Upper lobe of left lung (tissue), 4 donors: Measurements from ENCODE around the gene RIPOR1.

Experiments used
- CTCF ChIP-seq, 6 experiments: fragments of 450-650 bp in 4 of 6; fragments of 200-600 bp in 2 of 6; sonication (generic) in 2 of 6; IDR thresholded peaks; one replicate each; pipeline ENCODE4 v1.5.1; 2016 to 2019; ENCODE audit warnings: antibody characterized with exemption in 6 of 6
- EP300 ChIP-seq, 4 donors: sonication (generic); formaldehyde crosslinking; IDR thresholded peaks; one replicate each; pipeline ENCODE4 v1.5.1; 2017; ENCODE audit warnings: antibody characterized with exemption in 4 of 4, control low read depth in 2 of 4
- POLR2A ChIP-seq, 4 donors: fragments of 450-650 bp; IDR thresholded peaks; one replicate each; pipeline ENCODE4 v1.5.1; 2016 to 2017; ENCODE audit warnings: antibody characterized with exemption in 4 of 4, mild to moderate bottlenecking in 2 of 4
- POLR2AphosphoS5 ChIP-seq, 2 donors: sonication (generic); formaldehyde crosslinking; IDR thresholded peaks; one replicate each; pipeline ENCODE4 v1.5.1; 2017; ENCODE audit warnings: antibody characterized with exemption in 2 of 2

GRCh38 chr16:67528222-67528869 is at the start of gene RIPOR1:
- no peak for TF ChIP-seq CTCF (IDR thresholded peaks at IDR 0.05)
- no peak for TF ChIP-seq POLR2A (IDR thresholded peaks at IDR 0.05)
- no peak for TF ChIP-seq EP300 (IDR thresholded peaks at IDR 0.05)
- no peak for TF ChIP-seq POLR2AphosphoS5 (IDR thresholded peaks at IDR 0.05)
